IMR-90 (cell line): ENCODE data around the gene VAV3. TPM values are rescaled to one million over a fixed set of nuclear protein-coding genes. Genes with fewer than 3 reads are reported as not detected.

Source experiments
- ATAC-seq: fragments of 200-7000 bp; cut with Tn5 transposase; 2 replicates; pipeline ENCODE4 v1.9.1; 2020; ENCODE audit warnings: low read depth, mild to moderate bottlenecking, moderate library complexity
- BruUV-seq: library from RNA; stranded (reverse); fragments of 400-500 nt; replicated peaks from 2 replicates; lab custom pipeline; 2021; lab: Mats Ljungman, UMichigan
- CTCF ChIA-PET: fragments of 300-600 bp; formaldehyde crosslinking; extraction: SDS; loops from one replicate; lab custom pipeline; 2021; ENCODE audit warnings: antibody characterized with exemption; lab: Yijun Ruan, JAX
- POLR2A ChIA-PET: fragments of 300-600 bp; sonication (Branson Sonifier 250); formaldehyde crosslinking; loops from one replicate; lab custom pipeline; 2022; ENCODE audit warnings: antibody characterized with exemption; ENCODE audit not compliant: unreplicated experiment; lab: Charles Lee
- DNase-seq: peaks from one replicate; pipeline ENCODE4 v3.0.0; 2013
- H2AFZ ChIP-seq: replicated peaks from 2 replicates; pipeline ENCODE3; 2013; ENCODE audit warnings: low read length, mild to moderate bottlenecking; ENCODE audit not compliant: poor library complexity
- H2AK5ac ChIP-seq: 2 replicates; pipeline ENCODE4 v1.6.1; 2013; ENCODE audit warnings: low read depth, low read length, inconsistent platforms
- H2AK9ac ChIP-seq: replicated peaks from 2 replicates; pipeline ENCODE3; 2013; ENCODE audit warnings: mild to moderate bottlenecking, low read depth, low read length, moderate library complexity; ENCODE audit not compliant: poor library complexity
- H2BK120ac ChIP-seq: 2 replicates; pipeline ENCODE4 v1.6.1; 2013; ENCODE audit warnings: low read depth, low read length, inconsistent platforms
- H2BK15ac ChIP-seq: 3 replicates; pipeline ENCODE4 v1.6.1; 2013; ENCODE audit warnings: low read depth, low read length, inconsistent platforms
- H2BK20ac ChIP-seq: 2 replicates; pipeline ENCODE4 v1.6.1; 2013; ENCODE audit warnings: low read depth, mild to moderate bottlenecking, inconsistent platforms, low read length, moderate library complexity
- H2BK5ac ChIP-seq: 2 replicates; pipeline ENCODE4 v1.6.1; 2013; ENCODE audit warnings: mild to moderate bottlenecking, low read depth, low read length, inconsistent platforms; ENCODE audit not compliant: poor library complexity, severe bottlenecking
- H3K14ac ChIP-seq: replicated peaks from 2 replicates; pipeline ENCODE4 v1.6.1; 2013; ENCODE audit warnings: low read depth, low read length, inconsistent platforms
- H3K18ac ChIP-seq: 2 replicates; pipeline ENCODE4 v1.6.1; 2013; ENCODE audit warnings: low read depth, low read length, control low read depth
- H3K23ac ChIP-seq: 2 replicates; pipeline ENCODE4 v1.6.1; 2013; ENCODE audit warnings: low read depth, low read length, inconsistent platforms
- H3K27ac ChIP-seq: 2 replicates; pipeline ENCODE4 v1.5.1; 2013; ENCODE audit warnings: mild to moderate bottlenecking, control low read depth, low read length; ENCODE audit not compliant: insufficient read depth
- H3K27me3 ChIP-seq: 2 replicates; pipeline ENCODE4 v1.6.1; 2013; ENCODE audit warnings: low read length; ENCODE audit not compliant: control insufficient read depth, insufficient read depth
- H3K36me3 ChIP-seq: 2 replicates; pipeline ENCODE4 v1.6.1; 2013; ENCODE audit warnings: low read length, mixed read lengths; ENCODE audit not compliant: control insufficient read depth, insufficient read depth
- H3K4ac ChIP-seq: 2 replicates; pipeline ENCODE4 v1.6.1; 2013; ENCODE audit warnings: low read depth, low read length, inconsistent platforms
- H3K4me1 ChIP-seq: 2 replicates; pipeline ENCODE4 v1.6.1; 2013; ENCODE audit warnings: low read length, mixed read lengths; ENCODE audit not compliant: control insufficient read depth, insufficient read depth
- H3K4me2 ChIP-seq: 2 replicates; pipeline ENCODE4 v1.6.1; 2013; ENCODE audit warnings: low read depth, mild to moderate bottlenecking, control low read depth, low read length, moderate library complexity
- H3K4me3 ChIP-seq: 2 replicates; pipeline ENCODE4 v1.5.1; 2013; ENCODE audit warnings: low read depth, mild to moderate bottlenecking, control low read depth, low read length, moderate library complexity; ENCODE audit not compliant: insufficient read depth
- H3K56ac ChIP-seq: 2 replicates; pipeline ENCODE4 v1.6.1; 2013; ENCODE audit warnings: low read length, inconsistent platforms; ENCODE audit not compliant: insufficient read depth; ENCODE audit errors: extremely low read depth
- H3K79me1 ChIP-seq, 2 experiments: 2 replicates each; pipeline ENCODE4 v1.6.1; 2013; ENCODE audit warnings: low read length in 2 of 2, inconsistent platforms in 1 of 2, low read depth in 1 of 2
- H3K9ac ChIP-seq: 2 replicates; pipeline ENCODE4 v1.6.1; 2013; ENCODE audit warnings: low read depth, low read length, control low read depth
- H3K9me1 ChIP-seq: 2 replicates; pipeline ENCODE4 v1.6.1; 2013; ENCODE audit warnings: low read length, inconsistent platforms; ENCODE audit not compliant: insufficient read depth
- H3K9me3 ChIP-seq: 2 replicates; pipeline ENCODE4 v1.6.1; 2013; ENCODE audit warnings: low read length; ENCODE audit not compliant: control insufficient read depth, insufficient read depth
- H4K20me1 ChIP-seq: 2 replicates; pipeline ENCODE4 v1.6.1; 2013; ENCODE audit warnings: low read length, inconsistent platforms; ENCODE audit not compliant: insufficient read depth
- H4K5ac ChIP-seq: 2 replicates; pipeline ENCODE4 v1.6.1; 2013; ENCODE audit warnings: mild to moderate bottlenecking, low read depth, low read length, control low read depth
- H4K8ac ChIP-seq, 2 experiments: 2 replicates each; pipeline ENCODE4 v1.6.1; 2013; ENCODE audit warnings: low read depth in 2 of 2, low read length in 2 of 2, control low read depth in 1 of 2, inconsistent platforms in 1 of 2
- H4K91ac ChIP-seq: 2 replicates; pipeline ENCODE4 v1.6.1; 2013; ENCODE audit warnings: low read depth, low read length, inconsistent platforms; ENCODE audit not compliant: insufficient read depth
- BHLHE40 ChIP-seq: fragments of 150-350 bp; IDR thresholded peaks from 2 replicates; pipeline ENCODE4 v1.6.1; 2016; ENCODE audit warnings: mild to moderate bottlenecking, low read depth, low read length
- CEBPB ChIP-seq: IDR thresholded peaks from 2 replicates; pipeline ENCODE4 v1.6.1; 2012; ENCODE audit warnings: low read depth, low read length, improper control_type of control experiment
- CHD1 ChIP-seq: IDR thresholded peaks from 2 replicates; pipeline ENCODE4 v1.6.1; 2012; ENCODE audit warnings: low read depth, low read length, improper control_type of control experiment
- CTCF ChIP-seq: conservative IDR thresholded peaks from 2 replicates; pipeline ENCODE4 v1.5.1; 2012; ENCODE audit warnings: mild to moderate bottlenecking, low read depth, low read length, improper control_type of control experiment
- ELK1 ChIP-seq: fragments of 150-350 bp; IDR thresholded peaks from 2 replicates; pipeline ENCODE4 v1.6.1; 2016; ENCODE audit warnings: low read depth, mild to moderate bottlenecking, low read length, moderate library complexity, borderline replicate concordance
- FOS ChIP-seq: fragments of 150-350 bp; IDR thresholded peaks from 2 replicates; pipeline ENCODE4 v1.6.1; 2016; ENCODE audit warnings: low read depth, low read length
- MAFK ChIP-seq: IDR thresholded peaks from 2 replicates; pipeline ENCODE4 v1.6.1; 2012; ENCODE audit warnings: low read depth, low read length, improper control_type of control experiment
- MXI1 ChIP-seq: IDR thresholded peaks from 2 replicates; pipeline ENCODE4 v1.6.1; 2012; ENCODE audit warnings: low read depth, mild to moderate bottlenecking, low read length, moderate library complexity, borderline replicate concordance
- NFE2L2 ChIP-seq: fragments of 150-350 bp; IDR thresholded peaks from 2 replicates; pipeline ENCODE4 v1.6.1; 2016; ENCODE audit warnings: low read depth, mild to moderate bottlenecking, low read length
- POLR2A ChIP-seq: IDR thresholded peaks from 2 replicates; pipeline ENCODE4 v1.6.1; 2012; ENCODE audit warnings: mild to moderate bottlenecking, low read depth, low read length
- RAD21 ChIP-seq: IDR thresholded peaks from 2 replicates; pipeline ENCODE4 v1.6.1; 2012; ENCODE audit warnings: low read length, improper control_type of control experiment
- RCOR1 ChIP-seq: IDR thresholded peaks from 2 replicates; pipeline ENCODE4 v1.6.1; 2012; ENCODE audit warnings: mild to moderate bottlenecking, low read length, improper control_type of control experiment; ENCODE audit not compliant: insufficient replicate concordance
- RFX5 ChIP-seq: IDR thresholded peaks from 2 replicates; pipeline ENCODE4 v1.8.0; 2012; ENCODE audit warnings: low read depth, mild to moderate bottlenecking, low read length, moderate library complexity
- SMC3 ChIP-seq: fragments of 150-350 bp; IDR thresholded peaks from 2 replicates; pipeline ENCODE4 v1.6.1; 2016; ENCODE audit warnings: low read depth, mild to moderate bottlenecking, antibody characterized with exemption, low read length, moderate library complexity
- WGBS, 2 experiments: methylation state at CpG; one replicate each; pipeline versions ENCODE4 v1.1.5 to v1.1.7; 2013; ENCODE audit warnings: missing lambda C conversion rate in 2 of 2; ENCODE audit not compliant: insufficient read length in 1 of 2; ENCODE audit errors: extremely low coverage in 2 of 2; 5-methylcytosine and 5-hydroxymethylcytosine counted together
- dilution Hi-C: fragments of 300-500 bp; cut with HindIII; formaldehyde crosslinking; loops from one replicate; pipeline ENCODE4 v1.14.3; 2018; ENCODE audit warnings: low sequenced_read_pairs; ENCODE audit not compliant: unreplicated experiment
- in situ Hi-C: fragments of 300-500 bp; cut with MboI; formaldehyde crosslinking; loops from 3 replicates; pipeline ENCODE4 v1.14.3; 2019; ENCODE audit warnings: low sequenced_read_pairs, inconsistent platforms, mixed read lengths
- intact Hi-C: fragments of 100-400 bp; cut with micrococcal nuclease; formaldehyde crosslinking; loops from 2 replicates; pipeline ENCODE4 v1.10.0; 2022
- polyA plus RNA-seq, 3 experiments: library from polyadenylated mRNA; depleted of rRNA; stranded (reverse); fragments of >200 nt; gene quantifications; 2 replicates each; pipeline ENCODE4 v1.2.3, GENCODE V29; 2012; ENCODE audit warnings: low replicate concordance in 1 of 3
- total RNA-seq: library from RNA; depleted of rRNA; stranded (reverse); fragments of >200 nt; gene quantifications from 2 replicates; pipeline ENCODE4 v1.2.3, GENCODE V29; 2012

VAV3 gene
- total and polyA plus RNA-seq, 2 of the 4 experiments (the other 2 are of a cell fraction), result 0.12 to 0.18 TPM

GRCh38 chr1:107523061-107523460 is 441.9 kb downstream of the VAV3 start:
- Histone ChIP-seq H3K56ac (no peak overlapping the region), H3K27me3 (no peaks in the 10 kb centered on the region), H3K4me3 (no peak overlapping the region), H3K4me1 (no peaks in the 10 kb centered on the region), H2BK120ac (no peak overlapping the region), H3K23ac (no peak overlapping the region), H3K4me2 (no peak overlapping the region), H2BK15ac (no peak overlapping the region), H4K20me1 (no peaks in the 10 kb centered on the region), H2AFZ (no peak overlapping the region), H3K18ac (no peak overlapping the region), H3K79me1 (no peaks in the 10 kb centered on the region), H3K27ac (no peak overlapping the region), H3K9me1 (no peaks in the 10 kb centered on the region), H4K5ac (no peak overlapping the region), H3K14ac (no peak overlapping the region), H4K8ac (no peak overlapping the region), H2AK5ac (no peak overlapping the region), H2BK20ac (no peak overlapping the region), H2AK9ac (no peak overlapping the region), H2BK5ac (no peak overlapping the region), H3K36me3 (no peaks in the 10 kb centered on the region), H3K4ac (no peak overlapping the region), H4K91ac (no peak overlapping the region), H3K9me3 (no peaks in the 10 kb centered on the region), H3K9ac (no peak overlapping the region)
- DNase-seq (no peak), ATAC-seq (no peak)
- TF ChIP-seq CTCF (no peak), POLR2A (no peak), CHD1 (no peak), RFX5 (no peak), RCOR1 (no peak), FOS (no peak), BHLHE40 (no peak), SMC3 (no peak), CEBPB (no peak), NFE2L2 (no peak), RAD21 (no peak), MXI1 (no peak), MAFK (no peak), ELK1 (no peak)
- no TSS peak for BruUV-seq
- dilution Hi-C loops (no loop called here), in situ Hi-C loops (no loop called here), intact Hi-C loops (loop anchor here (10.0 kb wide), 1 partner anchor 232 kb away; no protein-coding TSS in a partner anchor)
- POLR2A ChIA-PET, result no interaction called here
- 40% methylated on average over 3 of the region's 4 CpGs; no CpG with 5 or more reads in 1 of the 2 experiments for WGBS, 2 experiments
- CTCF ChIA-PET, result no interaction called here
